Tibial nerve (tissue), 4 donors: ENCODE results near the gene SLC1A1.

Experiments
- CTCF ChIP-seq, 5 experiments: fragments of 200-600 bp in 3 of 5; fragments of 450-650 bp in 2 of 5; sonication (generic) in 3 of 5; IDR thresholded peaks; one replicate each; pipeline ENCODE4 v1.5.1; 2016 to 2019; ENCODE audit warnings: antibody characterized with exemption in 5 of 5, mild to moderate bottlenecking in 3 of 5, moderate library complexity in 2 of 5
- EP300 ChIP-seq, 2 donors: sonication (generic); formaldehyde crosslinking; IDR thresholded peaks; one replicate each; pipeline ENCODE4 v1.6.1; 2017; ENCODE audit warnings: antibody characterized with exemption in 2 of 2, mild to moderate bottlenecking in 1 of 2

DNA sequence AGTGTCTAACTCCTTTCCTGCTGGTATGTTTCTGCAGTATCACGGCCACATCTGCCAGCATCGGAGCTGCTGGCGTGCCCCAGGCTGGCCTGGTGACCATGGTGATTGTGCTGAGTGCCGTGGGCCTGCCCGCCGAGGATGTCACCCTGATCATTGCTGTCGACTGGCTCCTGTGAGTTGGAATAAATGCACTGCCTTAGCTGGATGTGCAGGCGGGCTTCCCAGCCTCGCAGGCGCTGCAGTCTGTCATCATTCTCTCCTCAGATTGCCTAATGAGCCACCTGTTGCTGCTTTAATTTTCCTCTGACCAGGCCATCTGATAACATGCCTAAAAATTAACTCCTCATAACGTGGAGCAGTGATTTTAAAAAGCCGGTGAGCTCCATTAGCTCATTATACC is 92.7 kb downstream of the SLC1A1 start:
- TF ChIP-seq CTCF (IDR thresholded peaks at IDR 0.05) (no peak), EP300 (IDR thresholded peaks at IDR 0.05) (no peak)
